Stimulated activated CD4-positive, alpha-beta T cell treated with anti-CD3 and anti-CD28 coated beads, Interleukin-1b, Interleukin-23, amount 100 ng/mL, for 4 hours (primary cell): ENCODE measurements around the gene MXI1.

Source experiments
- DNase-seq, 2 donors: peaks; one replicate each; pipeline ENCODE4 v3.0.0-alpha.2; 2020; ENCODE audit warnings: low read depth in 2 of 2

MXI1 gene

GRCh38 chr10:110274647-110275046, 67.2 kb downstream of the MXI1 start:
- no peak for DNase-seq

DNA sequence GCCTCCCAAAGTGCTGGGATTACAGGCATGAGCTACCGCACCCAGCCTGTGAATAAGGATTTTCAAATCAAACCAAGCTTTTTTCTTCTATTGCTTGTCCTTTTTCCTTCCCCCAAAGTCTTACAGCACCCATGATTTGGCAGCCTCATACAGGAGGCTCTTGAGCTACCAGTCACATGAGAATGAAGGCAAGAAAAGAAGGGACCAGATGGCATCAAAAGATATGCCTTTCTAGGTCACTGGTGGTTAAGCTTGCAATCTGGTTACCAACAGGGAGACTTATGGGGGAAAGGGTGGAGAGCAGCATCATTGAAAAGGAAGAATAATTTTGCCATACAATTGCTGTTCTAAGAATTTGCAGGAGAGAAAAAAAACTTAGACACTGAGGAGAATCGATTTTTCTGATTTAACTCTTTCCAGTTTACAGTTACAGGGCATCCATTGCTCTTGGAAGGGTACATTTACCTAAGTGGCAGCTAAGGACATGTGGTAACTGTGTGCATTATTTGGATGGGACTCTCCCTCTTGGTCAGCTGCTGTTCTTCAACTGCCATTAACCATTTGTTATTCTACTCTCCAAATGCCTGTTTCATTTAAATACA, 67.8 kb downstream of the MXI1 start:
- DNase-seq: no peak

DNA sequence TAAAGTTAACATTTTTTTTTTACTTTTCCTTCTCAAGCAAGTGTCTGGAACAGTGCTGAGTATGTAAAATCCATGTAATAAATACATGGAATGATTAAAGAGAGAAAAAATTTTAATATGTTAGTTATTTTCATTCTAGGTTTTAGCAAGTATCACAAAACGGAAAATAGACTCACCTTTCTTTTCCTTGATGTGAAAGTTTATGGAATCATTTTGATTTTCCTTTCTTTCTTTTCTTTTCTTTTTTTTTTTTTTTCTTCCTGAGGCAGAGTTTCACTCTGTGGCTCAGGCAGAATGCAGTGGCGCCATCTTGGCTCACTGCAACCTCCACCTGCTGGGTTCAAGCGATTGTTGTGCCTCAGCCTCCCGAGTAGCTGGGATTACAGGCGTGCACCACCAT, 69.2 kb downstream of the MXI1 start:
- no peak for DNase-seq

GRCh38 chr10:110277591-110277990, 70.2 kb downstream of the MXI1 start:
- DNase-seq: no peak

DNA sequence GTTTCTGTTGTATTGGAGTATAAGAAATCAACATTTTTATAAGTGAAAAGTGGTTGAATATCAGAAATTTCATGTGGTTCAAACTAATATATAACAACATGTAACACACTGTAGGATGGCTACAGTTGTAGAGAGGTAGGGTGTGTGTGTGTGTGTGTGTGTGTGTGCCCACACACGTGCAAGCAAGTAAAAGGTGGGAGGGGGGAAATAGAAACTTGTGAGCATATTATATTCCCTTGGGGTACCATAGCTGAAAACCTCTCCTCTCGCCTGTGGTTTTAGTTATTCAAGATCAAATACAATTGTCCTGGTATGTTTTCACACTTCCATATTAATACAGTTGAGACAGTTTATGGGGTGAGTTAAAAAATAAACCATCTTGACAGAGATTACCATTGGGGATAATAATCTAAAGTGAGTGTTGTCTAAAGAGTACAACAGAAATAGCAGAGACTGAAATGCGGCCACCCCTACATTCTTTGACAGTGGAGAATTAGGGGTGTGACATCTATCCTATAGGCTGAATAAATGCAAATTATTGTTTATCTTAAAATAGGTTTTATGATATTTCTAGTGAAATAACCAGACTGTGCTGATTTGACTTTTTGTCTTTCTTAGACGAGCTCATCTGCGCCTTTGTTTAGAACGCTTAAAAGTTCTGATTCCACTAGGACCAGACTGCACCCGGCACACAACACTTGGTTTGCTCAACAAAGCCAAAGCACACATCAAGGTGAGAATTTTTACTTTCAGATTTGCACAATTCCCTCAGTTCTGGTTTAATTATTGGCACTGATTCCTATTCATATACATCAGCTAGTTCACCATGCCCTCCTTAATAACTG, 71.4 kb downstream of the MXI1 start:
- DNase-seq: no peak

DNA sequence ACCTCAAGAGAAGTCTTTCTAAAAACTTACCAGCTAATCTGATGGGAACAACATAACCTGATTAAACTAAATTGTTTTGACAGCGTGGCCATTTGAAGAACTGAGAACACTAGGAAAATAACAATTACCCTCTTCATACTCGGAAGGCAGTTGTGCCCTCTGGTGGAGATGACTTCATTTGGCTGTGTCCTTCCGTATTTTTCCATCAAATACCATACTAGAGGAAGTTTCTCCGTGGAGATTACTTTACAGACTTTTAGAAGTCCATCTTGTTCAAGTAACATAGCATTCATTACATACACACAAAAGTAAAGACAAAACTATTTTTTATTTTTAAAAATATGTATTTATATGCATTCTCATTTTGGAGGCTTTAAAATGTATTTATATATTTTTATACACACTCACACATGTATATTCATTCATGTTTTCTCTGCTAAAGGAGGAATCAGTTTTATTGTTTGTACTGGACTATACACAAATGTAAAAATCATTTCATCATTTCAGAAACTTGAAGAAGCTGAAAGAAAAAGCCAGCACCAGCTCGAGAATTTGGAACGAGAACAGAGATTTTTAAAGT, 72.1 kb downstream of the MXI1 start:
- peak in 1 of 2 donors; percentile 25 for DNase-seq

GRCh38 chr10:110284262-110284661, 76.9 kb downstream of the MXI1 start:
- DNase-seq: no peak

DNA sequence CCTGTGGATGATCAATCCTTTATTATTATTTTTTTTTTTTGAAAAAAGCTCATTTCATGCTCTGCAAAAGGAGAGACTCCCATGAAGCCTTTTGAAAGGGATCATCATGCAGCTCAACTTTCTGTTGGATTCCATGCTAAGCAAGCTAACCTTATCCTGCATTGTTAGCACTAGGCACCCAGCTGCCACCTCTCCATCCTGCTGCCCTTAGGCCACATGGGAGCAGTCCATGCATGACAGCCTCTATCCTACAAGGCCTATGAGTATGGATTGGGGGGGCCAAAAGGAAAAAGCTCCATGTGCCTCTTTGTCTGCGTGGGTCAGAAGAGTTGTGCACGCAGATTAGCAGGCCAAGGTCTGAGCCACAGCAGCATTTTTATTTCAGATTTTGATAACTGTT, 78.1 kb downstream of the MXI1 start:
- DNase-seq: no peak

- DNase-seq: no peak
Observed at GRCh38 chr10:110286841-110287240, 79.4 kb downstream of the MXI1 start.

DNA sequence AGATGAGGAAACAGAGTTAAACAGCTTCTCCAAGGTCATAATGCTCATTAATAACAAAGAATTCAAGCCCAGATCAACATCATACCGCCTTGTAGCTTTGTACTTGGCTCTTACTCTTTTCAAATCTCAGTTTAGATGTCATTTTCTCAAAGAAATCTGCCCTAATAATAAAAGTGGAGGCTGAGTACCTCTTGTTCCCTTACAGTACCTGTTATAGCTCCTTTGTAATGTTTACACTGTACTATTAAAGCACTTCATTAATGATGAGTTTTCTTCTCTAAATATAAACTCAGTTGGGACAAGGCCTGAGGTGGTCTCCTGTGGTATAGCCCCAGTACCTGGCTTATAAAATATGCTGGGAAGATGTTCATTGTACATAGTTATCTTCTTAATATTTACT, 89.6 kb downstream of the MXI1 start:
- no peak for DNase-seq

DNA sequence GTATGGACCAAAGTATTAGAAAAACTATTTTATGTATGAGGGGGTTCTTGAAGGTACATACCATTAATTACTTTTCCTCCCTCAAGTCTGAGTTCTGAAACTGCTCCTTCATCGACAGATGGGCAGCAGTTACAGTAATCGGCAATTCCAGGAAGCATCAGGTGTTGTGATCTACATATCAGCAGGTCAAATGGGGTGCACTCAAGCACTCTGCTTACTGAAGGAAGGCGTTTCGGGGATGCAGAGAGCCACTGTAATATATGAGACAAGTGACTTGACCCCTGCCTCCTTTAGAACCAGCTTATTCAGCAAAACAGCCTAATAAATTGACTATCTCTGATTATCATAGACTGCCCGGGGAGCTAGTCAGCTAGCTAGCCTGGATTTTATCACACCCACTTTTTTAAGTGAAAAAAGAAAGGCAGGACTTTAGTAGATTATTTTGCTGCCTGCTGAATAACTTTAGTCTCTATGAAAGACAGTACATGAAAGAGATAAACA, 93.1 kb downstream of the MXI1 start:
- no peak for DNase-seq

DNA sequence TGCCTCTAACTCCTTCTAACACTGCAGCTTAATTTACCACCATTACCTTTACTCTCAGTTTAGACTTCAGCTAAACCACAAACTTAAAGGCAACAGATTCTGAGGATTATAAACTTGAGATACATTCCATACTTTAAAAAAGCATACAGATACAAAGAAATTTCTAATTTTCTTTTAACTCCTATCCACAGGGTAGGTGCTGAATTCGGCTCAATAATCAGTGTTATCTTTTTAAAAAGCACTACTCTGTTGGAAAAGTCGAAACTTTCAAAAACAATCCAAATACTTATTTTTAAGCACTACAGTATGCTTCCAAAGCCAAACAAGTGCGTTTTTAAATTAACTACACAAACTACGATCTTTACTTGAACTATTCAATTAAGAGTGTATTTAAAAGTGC, 96.3 kb downstream of the MXI1 start:
- no peak for DNase-seq

DNA sequence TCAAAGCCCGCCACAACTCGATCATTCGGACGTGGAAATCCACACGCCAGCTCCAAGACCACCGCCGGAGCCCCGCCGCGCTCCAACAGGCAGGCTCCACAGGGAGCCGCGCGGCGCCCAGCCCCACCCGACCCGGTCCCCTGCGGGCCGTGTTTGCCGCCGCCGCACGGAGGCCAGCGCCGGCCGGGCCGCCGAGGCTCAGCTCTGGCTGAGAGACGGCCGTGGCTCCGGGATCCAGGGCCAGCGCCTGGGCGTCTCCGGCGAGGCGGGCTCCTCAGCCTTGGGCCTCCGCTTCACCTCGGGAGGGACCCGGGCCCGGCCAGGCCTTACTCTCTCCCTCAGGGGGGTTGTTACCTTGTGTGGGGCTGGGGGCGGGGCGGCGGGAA, 97.0 kb downstream of the MXI1 start:
- DNase-seq: peak in 1 of 2 donors; percentile 12

DNA sequence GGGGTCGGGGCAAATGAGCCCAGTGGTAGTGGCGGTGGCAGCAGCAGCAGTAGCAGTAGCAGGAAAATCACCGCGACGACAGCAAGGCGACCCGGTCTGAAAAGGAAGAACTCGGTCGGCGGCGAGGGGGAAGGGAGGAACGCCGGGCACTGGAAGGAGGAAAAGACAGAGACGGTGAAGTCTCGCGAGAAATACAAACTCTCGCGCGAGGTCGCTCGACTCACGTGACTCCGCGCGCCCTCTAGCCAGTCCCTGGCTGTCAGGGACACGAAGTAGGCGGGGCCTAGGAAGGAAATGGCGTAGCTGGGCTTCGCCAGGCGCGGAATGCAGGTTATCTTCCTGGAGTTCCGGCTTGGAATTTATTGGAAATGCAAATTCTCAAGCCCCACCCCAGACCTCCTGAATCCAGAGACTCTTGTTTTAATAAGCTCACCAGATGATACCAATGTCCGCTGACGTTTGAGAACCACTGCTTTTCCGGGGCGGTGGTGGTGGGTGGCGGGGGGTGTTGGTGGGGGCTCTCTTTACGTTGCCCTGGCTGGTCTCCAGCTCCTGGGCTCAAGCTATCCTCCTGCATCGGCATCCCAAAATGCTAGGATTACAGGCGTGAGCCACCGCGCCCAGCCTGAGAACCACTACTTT, 97.5 kb downstream of the MXI1 start, which contains the start of gene SMNDC1:
TSS of gene SMNDC1 (minus strand) at position 141 of the 642 bp plus-strand sequence. CDS start 1,333 bp downstream, outside the sequence.
- DNase-seq: peak; percentile 94 to 96

DNA sequence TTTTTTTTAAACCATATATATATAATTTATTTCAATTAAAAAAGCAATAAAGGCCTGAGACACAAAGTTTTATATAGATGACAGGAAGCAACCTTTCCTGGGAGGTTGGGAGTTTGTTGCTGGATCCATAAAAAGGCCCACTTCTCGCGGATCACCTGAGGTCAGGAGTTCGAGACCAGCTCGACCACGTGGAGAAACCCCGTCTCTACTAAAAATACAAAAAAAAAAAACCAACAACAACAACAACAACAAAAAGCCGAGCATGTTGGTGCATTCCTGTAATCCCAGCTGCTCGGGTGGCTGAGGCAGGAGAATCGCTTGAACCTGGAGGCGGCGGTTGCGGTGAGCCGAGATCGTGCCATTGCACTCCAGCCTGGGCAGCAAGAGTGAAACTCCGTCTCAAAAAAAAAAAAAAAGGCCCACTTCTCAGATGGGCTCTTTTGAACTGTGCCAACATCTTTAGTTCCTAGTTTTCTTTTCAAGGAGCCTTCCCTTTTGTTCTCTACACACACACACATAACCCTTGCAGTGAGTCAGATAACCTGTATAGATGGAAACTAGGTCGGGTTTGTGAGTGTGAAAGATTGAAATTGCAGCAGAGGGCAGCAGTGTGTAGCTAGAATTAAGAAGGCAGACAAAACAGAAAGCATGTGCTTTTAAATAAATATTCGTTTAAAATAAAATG, 98.5 kb downstream of the MXI1 start:
- peak in 1 of 2 donors; percentile 50 for DNase-seq

- DNase-seq: no peak
Observed at GRCh38 chr10:110306452-110306768, 99.0 kb downstream of the MXI1 start.

- DNase-seq: no peak
Observed at GRCh38 chr10:110307805-110308204, 100.4 kb downstream of the MXI1 start.

DNA sequence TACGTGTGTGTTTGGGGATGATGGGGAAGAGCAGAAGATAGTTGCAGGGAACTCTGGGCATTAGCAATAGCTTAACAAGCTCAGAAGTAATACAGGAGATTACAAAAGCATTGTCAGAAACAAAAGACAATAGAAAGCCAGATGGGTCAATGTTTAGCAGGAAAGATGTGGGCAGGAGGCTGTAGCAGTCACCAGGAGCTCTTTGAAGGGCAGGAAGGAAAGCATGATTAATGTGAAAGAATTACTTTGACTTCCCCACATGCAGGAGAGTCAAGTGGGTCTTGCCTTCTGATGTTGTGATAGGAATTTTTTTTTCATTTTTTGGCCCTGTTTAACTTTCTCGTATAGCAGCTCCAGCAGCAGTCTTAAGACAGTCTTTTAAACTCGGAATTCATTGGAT, 103.3 kb downstream of the MXI1 start:
- DNase-seq: no peak

DNA sequence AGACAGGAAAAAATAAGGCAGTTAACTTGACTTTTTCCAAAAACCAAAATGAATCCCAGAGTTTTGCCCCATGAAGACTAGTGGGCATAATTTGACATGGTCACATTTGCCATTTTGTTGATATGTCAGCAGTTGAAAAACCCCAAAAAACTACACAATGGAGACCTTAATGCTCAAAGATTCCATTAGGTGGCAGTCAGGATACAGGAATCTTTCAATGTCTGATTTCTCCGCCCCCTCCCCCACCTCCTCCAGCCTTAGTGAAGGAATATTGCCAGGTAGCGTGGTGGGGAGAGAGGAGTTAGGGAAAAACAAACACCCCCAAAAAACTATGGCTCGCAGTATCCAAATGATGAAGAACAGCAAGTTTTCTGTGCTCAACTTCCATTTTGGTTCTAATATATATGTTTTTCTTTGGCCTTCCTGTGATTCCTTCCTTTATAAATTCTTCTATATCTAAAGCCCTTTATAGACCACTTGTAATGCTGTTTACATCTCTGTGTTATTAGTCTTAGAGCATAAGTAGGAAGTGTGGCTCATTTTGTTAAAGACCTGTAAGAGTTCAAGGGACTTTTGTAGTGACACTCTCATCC, 104.0 kb downstream of the MXI1 start:
- peak; percentile 31 to 36 for DNase-seq

GRCh38 chr10:110312206-110312605, 104.8 kb downstream of the MXI1 start:
- no peak for DNase-seq

DNA sequence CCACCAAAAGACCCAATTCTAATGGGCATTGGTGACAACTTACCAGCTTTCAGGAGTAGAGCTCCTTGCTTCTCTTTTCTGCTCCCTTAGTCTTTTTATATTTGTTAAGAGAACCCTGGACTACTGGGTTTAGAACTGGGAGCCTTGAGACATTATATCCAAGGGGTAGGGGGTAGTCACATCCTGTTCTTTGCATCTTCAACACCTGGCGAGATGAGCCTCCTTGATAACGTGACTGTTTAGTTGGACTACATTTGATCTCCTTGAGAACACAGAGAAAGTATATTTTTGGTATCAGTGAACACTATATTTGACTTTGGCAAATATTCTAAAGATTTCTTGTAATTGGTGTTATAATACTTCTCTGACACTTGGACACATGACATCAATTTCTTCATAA, 106.3 kb downstream of the MXI1 start:
- no peak for DNase-seq
